ENCODE data around the gene GDPD5.

GDPD5 gene

GRCh38 chr11:75527130-75527529, 1.4 kb upstream of the GDPD5 start:
- TF ChIP-seq, protein P1, sequence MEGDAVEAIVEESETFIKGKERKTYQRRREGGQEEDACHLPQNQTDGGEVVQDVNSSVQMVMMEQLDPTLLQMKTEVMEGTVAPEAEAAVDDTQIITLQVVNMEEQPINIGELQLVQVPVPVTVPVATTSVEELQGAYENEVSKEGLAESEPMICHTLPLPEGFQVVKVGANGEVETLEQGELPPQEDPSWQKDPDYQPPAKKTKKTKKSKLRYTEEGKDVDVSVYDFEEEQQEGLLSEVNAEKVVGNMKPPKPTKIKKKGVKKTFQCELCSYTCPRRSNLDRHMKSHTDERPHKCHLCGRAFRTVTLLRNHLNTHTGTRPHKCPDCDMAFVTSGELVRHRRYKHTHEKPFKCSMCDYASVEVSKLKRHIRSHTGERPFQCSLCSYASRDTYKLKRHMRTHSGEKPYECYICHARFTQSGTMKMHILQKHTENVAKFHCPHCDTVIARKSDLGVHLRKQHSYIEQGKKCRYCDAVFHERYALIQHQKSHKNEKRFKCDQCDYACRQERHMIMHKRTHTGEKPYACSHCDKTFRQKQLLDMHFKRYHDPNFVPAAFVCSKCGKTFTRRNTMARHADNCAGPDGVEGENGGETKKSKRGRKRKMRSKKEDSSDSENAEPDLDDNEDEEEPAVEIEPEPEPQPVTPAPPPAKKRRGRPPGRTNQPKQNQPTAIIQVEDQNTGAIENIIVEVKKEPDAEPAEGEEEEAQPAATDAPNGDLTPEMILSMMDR (IDR thresholded peaks at IDR 0.05; ENCODE audit: low read length, missing control alignments): no peak
- no peak overlapping the region for H3K4me3 ChIP-seq (replicated peaks; ENCODE audit: low read depth, low read length)
- no peak for DNase-seq (ENCODE audit: low read depth)

- TF ChIP-seq, protein P1 (IDR thresholded peaks at IDR 0.05; ENCODE audit: low read length, missing control alignments): no peak
- no peak for DNase-seq (ENCODE audit: low read depth)
- peak overlapping the region; percentile 68 for H3K4me3 ChIP-seq (replicated peaks; ENCODE audit: low read depth, low read length)
Measured at GRCh38 chr11:75526192-75526541, 426 bp upstream of the GDPD5 start.

DNA sequence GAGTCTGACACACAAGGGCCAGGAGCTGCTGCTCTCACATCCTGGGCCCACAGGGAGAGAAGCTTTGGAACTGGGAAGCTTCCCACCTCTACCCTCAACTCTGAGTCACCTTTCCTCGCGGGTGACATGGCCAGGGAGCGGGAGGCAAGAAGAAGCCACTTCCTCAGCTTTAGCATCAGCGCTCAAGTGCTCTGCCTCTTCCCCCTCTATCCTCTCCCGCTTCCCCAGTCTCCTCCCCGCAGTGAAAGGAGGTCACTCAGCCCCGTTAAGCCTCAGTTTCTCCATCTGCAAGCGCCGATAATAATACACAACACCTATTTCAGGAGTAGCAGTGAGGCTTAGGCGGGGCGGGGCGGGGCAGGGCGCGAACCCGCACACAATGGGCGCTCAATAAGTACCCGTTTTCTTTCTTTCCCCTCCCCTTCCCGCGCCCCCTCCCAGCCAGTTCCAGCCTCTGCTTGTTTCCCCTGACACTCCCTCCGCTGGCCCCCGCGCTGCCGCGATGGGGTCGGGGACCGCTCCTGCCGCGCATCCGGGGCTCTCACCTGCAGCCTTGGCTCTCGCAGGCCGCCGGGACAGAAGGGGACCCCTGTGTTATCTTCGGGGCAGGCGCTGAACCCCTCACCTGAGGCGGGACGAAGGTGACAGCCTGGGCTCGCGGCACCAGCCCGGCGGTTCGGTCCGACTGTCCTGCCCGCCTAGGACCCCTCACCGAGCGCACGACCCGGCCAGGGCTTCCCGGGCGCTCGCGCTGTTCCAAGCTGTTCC, 892 bp downstream of the GDPD5 start:
- DNase-seq (ENCODE audit: low read depth): no peak
- H3K4me3 ChIP-seq (replicated peaks; ENCODE audit: low read depth, low read length): peak overlapping the region; percentile 68
- TF ChIP-seq, protein P1 (IDR thresholded peaks at IDR 0.05; ENCODE audit: low read length, missing control alignments): no peak

GRCh38 chr11:75523811-75524664, 1.7 kb downstream of the GDPD5 start:
- H3K4me3 ChIP-seq (replicated peaks; ENCODE audit: low read depth, low read length): no peak overlapping the region
- no peak for DNase-seq (ENCODE audit: low read depth)
- TF ChIP-seq, protein P1 (IDR thresholded peaks at IDR 0.05; ENCODE audit: low read length, missing control alignments): no peak

DNA sequence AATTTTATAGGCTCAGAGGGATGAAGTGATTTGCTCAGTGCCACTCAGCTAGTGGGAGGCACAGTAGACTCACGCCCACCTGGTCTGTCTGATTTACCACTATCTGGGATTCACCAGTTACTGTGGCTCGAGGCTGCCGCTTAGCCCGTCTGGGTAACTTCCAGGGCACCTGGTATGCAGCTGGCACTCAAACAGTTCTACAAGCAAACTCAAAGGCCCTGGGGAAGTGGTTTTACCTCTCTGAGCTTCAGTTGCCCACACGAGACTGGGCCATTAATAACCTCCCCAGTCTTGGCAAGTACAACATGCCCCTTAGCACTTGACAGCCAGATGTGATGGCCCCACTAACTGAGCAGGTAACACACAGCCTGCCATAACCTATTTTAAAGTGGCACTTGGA, 2.6 kb downstream of the GDPD5 start:
- TF ChIP-seq, protein P1 (IDR thresholded peaks at IDR 0.05; ENCODE audit: low read length, missing control alignments): no peak
- DNase-seq (ENCODE audit: low read depth): no peak
- no peak overlapping the region for H3K4me3 ChIP-seq (replicated peaks; ENCODE audit: low read depth, low read length)

DNA sequence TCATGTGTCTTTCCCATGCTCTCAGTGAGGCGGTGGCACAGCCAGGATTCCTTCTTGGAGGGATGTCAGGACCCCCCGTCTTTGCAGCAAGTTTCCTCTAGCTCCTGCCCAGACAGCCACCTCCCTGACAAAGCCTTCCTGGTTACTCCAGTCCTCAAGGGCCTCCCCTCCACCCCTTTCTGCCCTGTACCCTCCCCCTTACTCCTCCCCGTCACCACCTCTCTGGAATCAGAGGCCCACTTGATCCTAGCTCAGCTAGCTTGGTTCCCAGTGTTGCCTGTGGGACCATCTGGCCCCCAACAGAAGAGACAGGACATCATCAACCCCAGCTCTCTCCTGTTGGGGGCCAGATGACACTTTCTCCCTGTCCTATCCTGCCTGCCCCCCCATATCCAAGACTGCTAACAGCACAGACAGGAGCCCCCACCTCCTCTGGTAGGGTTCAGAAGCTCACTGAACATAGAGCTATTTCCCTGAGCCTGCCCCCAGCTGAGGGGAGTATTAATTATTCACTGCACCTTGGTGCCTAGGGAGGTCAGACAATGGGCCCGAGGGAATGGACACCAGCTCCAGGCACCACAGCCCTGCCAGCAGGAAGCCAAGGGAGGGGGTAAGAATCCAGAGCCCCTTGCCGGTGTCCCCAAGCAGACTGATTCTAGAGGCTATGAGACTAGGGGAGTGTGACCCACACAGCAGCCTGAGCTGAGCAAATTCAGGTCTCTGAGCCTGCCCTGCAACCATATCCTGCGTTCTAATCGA, 3.3 kb downstream of the GDPD5 start:
- DNase-seq (ENCODE audit: low read depth): no peak
- TF ChIP-seq, protein P1 (IDR thresholded peaks at IDR 0.05; ENCODE audit: low read length, missing control alignments): no peak
- H3K4me3 ChIP-seq (replicated peaks; ENCODE audit: low read depth, low read length): no peak overlapping the region
